WERI-Rb-1 (cell line): ENCODE data around the gene KRTAP15-1.

Experiments used
- DNase-seq: peaks from one replicate; pipeline ENCODE4 v3.0.0-alpha.2; 2020
- H3K27ac ChIP-seq: fragments of 250-450 bp; sonication (Bioruptor Pico); 2 replicates; pipeline ENCODE4 v1.5.1; 2020; ENCODE audit warnings: mild to moderate bottlenecking, moderate library complexity
- H3K27me3 ChIP-seq: fragments of 250-450 bp; sonication (Bioruptor Pico); 2 replicates; pipeline ENCODE4 v1.5.1; 2021; ENCODE audit warnings: mild to moderate bottlenecking, low read depth, moderate library complexity; ENCODE audit not compliant: insufficient read depth, severe bottlenecking
- H3K36me3 ChIP-seq: fragments of 250-450 bp; sonication (Bioruptor Pico); 2 replicates; pipeline ENCODE4 v1.5.1; 2020; ENCODE audit warnings: mild to moderate bottlenecking, moderate library complexity
- H3K4me3 ChIP-seq: 2 replicates; pipeline ENCODE4 v1.5.1; 2011; ENCODE audit warnings: low read depth, mild to moderate bottlenecking, control low read depth, low read length
- H3K9me3 ChIP-seq: fragments of 250-450 bp; sonication (Bioruptor Pico); 2 replicates; pipeline ENCODE4 v1.5.1; 2021; ENCODE audit warnings: mild to moderate bottlenecking, moderate library complexity; ENCODE audit not compliant: severe bottlenecking
- TF ChIP-seq, protein P1 (sequence below): IDR thresholded peaks from 2 replicates; pipeline ENCODE4 v1.5.1; 2011; ENCODE audit warnings: low read depth, mild to moderate bottlenecking, control low read depth, inconsistent platforms, low read length

KRTAP15-1 gene

DNA sequence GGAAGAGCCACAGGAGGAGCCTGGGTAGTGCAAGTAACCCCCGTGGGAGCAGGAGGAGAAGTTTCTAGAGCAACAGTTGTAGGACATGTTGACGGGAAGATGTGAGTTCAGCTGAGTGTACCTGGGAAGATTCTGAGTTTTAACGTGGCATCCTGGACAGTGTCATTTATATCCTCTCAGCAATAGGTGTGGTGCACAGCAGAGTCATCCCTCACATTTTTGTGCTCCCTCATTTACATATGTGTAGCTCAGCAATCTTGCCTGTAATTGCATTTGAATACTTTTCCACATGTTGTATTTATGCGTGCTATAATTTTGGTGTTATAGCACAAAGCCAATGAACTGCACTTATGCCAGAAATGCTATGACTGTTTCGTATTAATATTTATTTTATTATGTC, 14.2 kb upstream of the KRTAP15-1 start, which contains the start of gene KRTAP13-3:
KRTAP13-3 (minus strand) TSS at position 101 of the 400 bp plus-strand sequence; CDS start at position 87, 14 bp downstream.
- Histone ChIP-seq H3K9me3 (peaks cover 2% of the 10 kb centered on the region), H3K27me3 (peaks cover 98% of the 10 kb centered on the region), H3K36me3 (no peaks in the 10 kb centered on the region), H3K4me3 (no peak within 1 kb of the TSS), H3K27ac (no peak within 1 kb of the TSS)
- DNase-seq = no peak
- TF ChIP-seq, protein P1, sequence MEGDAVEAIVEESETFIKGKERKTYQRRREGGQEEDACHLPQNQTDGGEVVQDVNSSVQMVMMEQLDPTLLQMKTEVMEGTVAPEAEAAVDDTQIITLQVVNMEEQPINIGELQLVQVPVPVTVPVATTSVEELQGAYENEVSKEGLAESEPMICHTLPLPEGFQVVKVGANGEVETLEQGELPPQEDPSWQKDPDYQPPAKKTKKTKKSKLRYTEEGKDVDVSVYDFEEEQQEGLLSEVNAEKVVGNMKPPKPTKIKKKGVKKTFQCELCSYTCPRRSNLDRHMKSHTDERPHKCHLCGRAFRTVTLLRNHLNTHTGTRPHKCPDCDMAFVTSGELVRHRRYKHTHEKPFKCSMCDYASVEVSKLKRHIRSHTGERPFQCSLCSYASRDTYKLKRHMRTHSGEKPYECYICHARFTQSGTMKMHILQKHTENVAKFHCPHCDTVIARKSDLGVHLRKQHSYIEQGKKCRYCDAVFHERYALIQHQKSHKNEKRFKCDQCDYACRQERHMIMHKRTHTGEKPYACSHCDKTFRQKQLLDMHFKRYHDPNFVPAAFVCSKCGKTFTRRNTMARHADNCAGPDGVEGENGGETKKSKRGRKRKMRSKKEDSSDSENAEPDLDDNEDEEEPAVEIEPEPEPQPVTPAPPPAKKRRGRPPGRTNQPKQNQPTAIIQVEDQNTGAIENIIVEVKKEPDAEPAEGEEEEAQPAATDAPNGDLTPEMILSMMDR = no peak

DNA sequence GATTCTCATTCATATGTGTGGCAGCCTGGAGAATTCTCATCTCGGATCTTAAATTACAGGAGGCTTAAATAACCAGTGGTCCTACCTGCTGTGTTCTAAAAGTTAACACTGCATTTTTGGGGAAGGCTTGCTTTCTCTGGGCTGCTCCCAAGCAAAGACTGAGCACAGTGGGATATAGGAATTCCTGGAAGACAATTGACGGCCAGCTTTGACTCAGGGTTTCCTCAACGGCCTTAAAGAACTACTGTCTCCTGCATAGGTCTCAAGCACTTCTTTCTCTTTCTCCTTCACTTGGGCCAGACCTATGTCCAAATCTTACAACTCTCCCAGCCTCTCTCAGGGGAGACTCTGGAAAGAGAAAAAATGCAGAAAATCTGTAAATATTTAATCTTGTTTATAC, 13.3 kb upstream of the KRTAP15-1 start:
- no peak overlapping the region for H3K4me3 ChIP-seq
- TF ChIP-seq, protein P1 = no peak
- H3K27me3 ChIP-seq = peaks cover 98% of the 10 kb centered on the region
- no peak overlapping the region for H3K27ac ChIP-seq
- H3K36me3 ChIP-seq = no peaks in the 10 kb centered on the region
- no peaks in the 10 kb centered on the region for H3K9me3 ChIP-seq
- no peak for DNase-seq

DNA sequence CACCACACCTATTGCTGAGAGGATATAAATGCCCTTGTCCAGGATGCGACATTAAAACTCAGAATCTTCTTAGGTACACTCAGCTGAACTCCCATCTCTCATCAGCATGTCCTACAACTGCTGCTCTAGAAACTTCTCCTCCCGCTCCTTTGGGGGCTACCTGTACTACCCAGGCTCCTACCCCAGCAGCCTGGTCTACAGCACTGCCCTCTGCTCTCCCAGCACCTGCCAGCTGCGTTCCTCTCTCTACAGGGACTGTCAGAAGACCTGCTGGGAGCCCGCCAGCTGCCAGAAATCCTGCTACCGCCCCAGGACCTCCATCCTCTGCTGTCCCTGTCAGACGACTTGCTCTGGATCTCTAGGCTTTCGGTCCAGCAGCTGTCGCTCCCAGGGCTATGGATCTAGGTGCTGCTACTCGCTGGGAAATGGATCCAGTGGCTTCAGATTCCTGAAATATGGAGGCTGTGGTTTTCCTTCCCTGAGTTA, 9.9 kb upstream of the KRTAP15-1 start, which contains the start of gene KRTAP13-4:
KRTAP13-4 (plus strand) TSS at position 51 of the 486 bp plus-strand sequence; CDS start at position 107, 56 bp downstream.
- no peaks in the 10 kb centered on the region for H3K9me3 ChIP-seq
- TF ChIP-seq, protein P1 = no peak
- no peak within 1 kb of the TSS for H3K27ac ChIP-seq
- H3K4me3 ChIP-seq = no peak within 1 kb of the TSS
- peaks cover 94% of the 10 kb centered on the region for H3K27me3 ChIP-seq
- no peak for DNase-seq
- H3K36me3 ChIP-seq = no peaks in the 10 kb centered on the region

DNA sequence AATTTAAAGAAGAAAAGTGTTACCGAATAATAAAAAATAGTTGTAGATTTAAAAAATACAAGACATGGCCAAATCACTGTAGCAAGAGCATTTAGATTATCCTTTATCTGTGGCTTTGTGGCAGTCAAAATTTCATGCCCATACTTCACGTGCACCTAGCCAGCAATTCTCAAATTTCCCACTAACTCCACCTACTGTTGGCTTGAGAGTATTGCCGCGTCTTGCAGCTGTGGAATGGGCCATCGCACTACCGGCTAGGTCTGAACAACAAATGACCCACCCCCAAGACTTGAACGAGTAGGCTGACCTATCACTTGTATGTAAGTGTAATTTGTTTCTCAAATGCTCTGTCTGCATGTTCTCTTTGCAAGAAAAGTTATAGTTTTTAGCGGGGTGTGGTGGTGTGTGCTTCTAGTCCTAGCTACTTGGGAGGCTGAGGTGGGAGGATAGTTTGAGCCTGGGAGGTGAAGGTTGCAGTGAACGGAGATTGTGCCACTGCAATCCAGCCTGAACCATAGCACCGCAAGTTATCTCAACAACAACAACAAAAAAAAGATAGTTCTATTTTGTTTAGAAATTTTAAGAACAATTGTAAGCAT, 5.9 kb upstream of the KRTAP15-1 start:
- H3K36me3 ChIP-seq = no peaks in the 10 kb centered on the region
- TF ChIP-seq, protein P1 = peak; percentile 84
- no peak overlapping the region for H3K4me3 ChIP-seq
- peak; percentile 39 for DNase-seq
- no peak overlapping the region for H3K27ac ChIP-seq
- H3K27me3 ChIP-seq = peaks cover 92% of the 10 kb centered on the region
- H3K9me3 ChIP-seq = no peaks in the 10 kb centered on the region

DNA sequence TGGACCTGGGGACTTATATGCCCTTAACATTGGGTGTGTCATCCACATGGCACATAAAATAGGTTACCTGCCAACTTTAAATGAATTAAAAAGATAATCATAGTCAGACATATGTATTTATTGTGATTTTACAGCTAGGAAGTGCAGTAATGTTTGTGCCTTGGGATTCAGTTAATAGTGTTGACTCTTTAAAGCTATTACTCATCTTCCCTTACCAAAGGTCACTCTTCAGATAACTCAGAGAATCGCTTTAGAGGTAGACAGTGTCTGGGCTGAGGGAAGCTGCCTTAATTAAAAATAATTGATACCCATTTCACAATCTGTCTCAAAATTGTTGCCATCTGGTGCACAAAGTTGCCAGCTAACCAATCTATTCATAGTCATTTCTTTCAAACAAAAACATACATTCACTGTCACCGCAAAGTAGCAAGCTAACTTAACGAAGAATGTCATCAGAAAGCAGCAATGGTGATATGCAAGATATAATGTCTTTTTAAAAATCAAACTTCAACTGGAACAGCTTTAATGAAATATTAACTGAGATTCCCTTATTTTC, 3.0 kb upstream of the KRTAP15-1 start:
- Histone ChIP-seq H3K27me3 (peaks cover 91% of the 10 kb centered on the region), H3K4me3 (no peak overlapping the region), H3K27ac (no peak overlapping the region), H3K9me3 (no peaks in the 10 kb centered on the region), H3K36me3 (no peaks in the 10 kb centered on the region)
- TF ChIP-seq, protein P1 = no peak
- DNase-seq = no peak
